ENCODE measurements around the gene CNPY1.
"Not testable (repeated sequence)": the region's sequence is repeated elsewhere in the genome, so short reads cannot be mapped to it uniquely, and the experiment has no call there.

CNPY1 gene

DNA sequence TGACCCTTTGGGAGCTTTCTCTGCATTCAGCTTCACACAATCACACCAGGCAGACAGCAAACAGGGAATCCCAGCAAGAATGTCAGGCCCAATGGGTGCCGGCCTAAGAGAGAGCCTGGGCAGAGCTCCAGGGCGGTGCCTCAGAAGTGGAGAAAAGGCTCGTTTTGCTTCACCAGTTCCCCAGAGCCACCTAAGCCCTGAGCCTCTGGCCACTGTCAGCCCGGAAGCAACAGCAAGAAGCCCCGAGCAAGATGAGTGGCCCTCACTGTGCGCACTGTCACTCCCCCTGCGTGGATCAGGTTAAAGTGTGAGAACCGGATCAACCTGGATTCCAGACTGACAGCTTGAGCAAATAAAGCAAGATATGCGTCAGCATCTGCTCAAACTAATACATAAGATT is 14.7 kb downstream of the CNPY1 start:
- DNase-seq, result no peak

DNA sequence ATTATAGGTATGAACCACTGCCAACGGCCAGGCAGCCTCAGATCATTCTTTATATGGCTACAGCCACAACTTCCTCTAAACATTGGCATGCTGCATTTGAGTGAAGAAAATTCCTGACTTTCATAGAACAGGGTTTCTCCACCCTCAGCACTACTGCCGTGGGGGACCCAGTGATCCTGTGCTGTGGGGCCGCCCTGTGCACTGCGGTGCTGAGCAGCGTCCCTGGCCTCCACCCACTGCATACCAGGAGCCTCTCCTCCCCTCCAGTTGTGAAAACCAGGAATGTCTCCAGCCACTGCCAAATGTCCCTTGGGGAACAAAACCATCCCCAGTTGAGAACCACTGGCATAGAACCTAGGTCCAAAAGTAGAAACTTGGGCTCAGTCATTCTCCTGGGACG is 15.8 kb downstream of the CNPY1 start:
- no peak for DNase-seq

DNA sequence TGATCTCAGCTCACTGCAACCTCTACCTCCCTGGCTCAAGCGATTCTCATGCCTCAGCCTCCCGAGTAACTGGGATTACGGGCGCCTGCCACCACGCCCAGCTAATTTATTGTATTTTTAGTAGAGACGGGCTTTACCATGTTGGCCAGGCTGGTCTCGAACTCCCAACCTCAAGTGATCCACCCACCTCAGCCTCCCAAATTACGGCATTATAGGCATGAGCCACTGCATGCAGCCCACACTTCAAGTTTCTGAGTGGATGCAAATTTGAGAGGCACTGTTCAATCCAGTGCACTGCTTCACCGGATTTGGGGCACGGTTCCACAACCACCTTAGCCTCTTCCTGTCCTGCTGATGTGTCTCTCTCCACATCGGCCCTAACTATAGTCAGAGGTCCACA is 16.5 kb downstream of the CNPY1 start:
- DNase-seq, result no peak

GRCh38 chr7:155529346-155529745 is 17.0 kb downstream of the CNPY1 start:
- no peak for DNase-seq

- no peak for DNase-seq
Observed at GRCh38 chr7:155527664-155528063, 18.7 kb downstream of the CNPY1 start.

GRCh38 chr7:155526225-155526624 is 20.1 kb downstream of the CNPY1 start:
- DNase-seq, result no peak

- no peak for DNase-seq
Observed at GRCh38 chr7:155524018-155524556, 22.3 kb downstream of the CNPY1 start.

- no peak for DNase-seq
Observed at GRCh38 chr7:155523168-155523675, 23.1 kb downstream of the CNPY1 start.

- no peak for DNase-seq
Observed at GRCh38 chr7:155521743-155522398, 24.5 kb downstream of the CNPY1 start.

GRCh38 chr7:155521007-155521742 is 25.2 kb downstream of the CNPY1 start:
- no peak for DNase-seq

- DNase-seq, result no peak
Observed at GRCh38 chr7:155520114-155520513, 26.2 kb downstream of the CNPY1 start.

GRCh38 chr7:155519358-155519757 is 27.0 kb downstream of the CNPY1 start:
- DNase-seq, result not testable (repeated sequence)

GRCh38 chr7:155518633-155519032 is 27.7 kb downstream of the CNPY1 start:
- no peak for DNase-seq

- no peak for DNase-seq
Observed at GRCh38 chr7:155517969-155518368, 28.4 kb downstream of the CNPY1 start.

- DNase-seq, result no peak
Observed at GRCh38 chr7:155517452-155517851, 28.9 kb downstream of the CNPY1 start.

- no peak for DNase-seq
Observed at GRCh38 chr7:155516466-155516865, 29.9 kb downstream of the CNPY1 start.

- no peak for DNase-seq
Observed at GRCh38 chr7:155515318-155515717, 31.0 kb downstream of the CNPY1 start.

DNA sequence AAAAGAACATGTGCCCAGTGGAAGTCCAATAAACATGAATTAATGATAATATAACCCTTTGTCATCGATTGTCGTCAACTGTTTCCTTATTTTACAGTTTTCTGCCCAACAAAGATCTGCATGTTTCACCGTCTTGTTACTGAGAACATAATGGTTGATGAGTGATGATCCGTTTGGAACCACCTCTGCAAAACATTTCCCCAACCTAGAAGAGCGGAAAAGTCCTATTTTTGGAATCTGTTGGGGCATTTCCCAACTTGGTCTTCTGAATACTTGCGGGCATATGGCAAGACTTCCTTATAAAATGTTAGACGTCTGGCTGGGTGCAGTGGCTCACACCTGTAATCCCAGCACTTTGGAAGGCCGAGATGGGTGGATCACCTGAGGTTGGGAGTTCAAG is 32.1 kb downstream of the CNPY1 start:
- DNase-seq, result no peak

DNA sequence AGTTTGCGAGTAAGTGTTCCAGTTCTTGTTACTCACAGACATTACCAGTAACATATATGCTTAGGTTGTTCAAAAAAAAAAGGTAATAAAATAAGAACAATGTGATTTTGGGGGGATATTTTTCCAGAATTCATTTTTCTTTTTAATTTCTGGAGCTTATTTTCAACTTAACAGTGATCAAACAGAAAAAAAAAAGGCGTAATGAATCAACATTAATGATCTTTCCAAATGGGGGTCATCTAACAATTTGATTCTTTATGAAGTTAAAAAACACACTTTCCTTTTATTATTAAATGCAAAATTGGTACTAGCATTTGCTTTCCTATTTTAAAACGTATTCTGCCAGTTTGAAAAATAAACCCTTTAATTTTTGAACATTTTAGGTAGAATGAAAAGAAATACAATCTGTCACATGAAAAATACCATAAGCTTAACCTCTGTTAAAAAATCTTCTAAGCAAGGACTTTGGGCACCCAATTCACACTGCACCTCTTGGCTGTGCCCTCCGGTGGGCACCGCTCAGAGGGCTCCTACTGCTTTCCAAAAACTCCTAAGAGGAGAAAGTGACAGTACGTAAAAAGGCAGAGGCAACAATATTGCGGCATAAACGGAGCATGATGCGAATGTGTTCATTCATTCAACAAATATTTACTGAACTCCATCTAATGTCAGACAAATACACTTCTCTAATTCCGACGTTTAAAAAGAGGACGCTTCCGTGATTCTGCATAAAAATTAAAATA is 32.6 kb downstream of the CNPY1 start:
- no peak for DNase-seq

DNA sequence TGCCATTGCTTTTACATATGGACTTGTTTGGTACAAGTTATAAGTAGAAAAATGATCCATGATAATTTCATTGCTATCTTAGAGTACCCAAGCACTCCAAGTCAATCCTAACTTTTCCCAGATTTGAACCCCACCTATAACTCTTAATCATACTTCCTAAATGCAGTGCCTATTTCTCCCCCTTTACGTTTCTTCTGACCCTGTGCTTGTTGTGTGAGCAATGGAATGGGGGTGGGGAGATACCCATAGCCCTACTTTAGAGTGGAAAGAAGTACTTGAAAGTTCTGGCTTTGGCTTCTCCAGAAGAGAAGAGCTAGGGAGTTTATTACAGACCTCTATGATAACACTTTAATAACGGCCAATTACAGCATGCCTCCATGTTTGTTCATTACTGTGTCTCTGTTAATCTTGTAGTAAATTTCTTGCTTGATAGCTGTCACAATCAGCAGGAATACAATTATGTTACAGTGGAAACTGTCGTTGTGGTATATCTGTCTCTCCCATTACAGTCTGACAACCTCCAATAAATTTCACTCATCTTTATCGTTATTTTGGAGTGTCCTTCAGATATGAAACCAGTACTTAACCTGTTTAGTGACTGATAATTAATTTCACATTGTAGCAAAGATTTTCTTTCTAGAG is 34.0 kb downstream of the CNPY1 start:
- no peak for DNase-seq

DNA sequence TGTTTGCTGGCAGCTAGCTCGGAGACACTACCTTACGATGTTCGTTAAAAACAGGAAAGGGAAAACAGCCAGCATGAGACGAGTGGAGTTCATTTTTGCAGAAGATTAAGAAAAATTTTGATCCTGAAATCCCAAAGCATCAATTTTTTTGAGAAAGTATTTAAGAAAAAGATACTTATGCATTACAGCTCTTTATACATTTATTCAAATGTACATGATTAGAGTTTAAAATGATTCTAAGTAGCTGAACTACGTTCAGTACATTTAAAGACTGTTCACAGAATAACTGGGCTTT is 34.7 kb downstream of the CNPY1 start:
- no peak for DNase-seq

DNA sequence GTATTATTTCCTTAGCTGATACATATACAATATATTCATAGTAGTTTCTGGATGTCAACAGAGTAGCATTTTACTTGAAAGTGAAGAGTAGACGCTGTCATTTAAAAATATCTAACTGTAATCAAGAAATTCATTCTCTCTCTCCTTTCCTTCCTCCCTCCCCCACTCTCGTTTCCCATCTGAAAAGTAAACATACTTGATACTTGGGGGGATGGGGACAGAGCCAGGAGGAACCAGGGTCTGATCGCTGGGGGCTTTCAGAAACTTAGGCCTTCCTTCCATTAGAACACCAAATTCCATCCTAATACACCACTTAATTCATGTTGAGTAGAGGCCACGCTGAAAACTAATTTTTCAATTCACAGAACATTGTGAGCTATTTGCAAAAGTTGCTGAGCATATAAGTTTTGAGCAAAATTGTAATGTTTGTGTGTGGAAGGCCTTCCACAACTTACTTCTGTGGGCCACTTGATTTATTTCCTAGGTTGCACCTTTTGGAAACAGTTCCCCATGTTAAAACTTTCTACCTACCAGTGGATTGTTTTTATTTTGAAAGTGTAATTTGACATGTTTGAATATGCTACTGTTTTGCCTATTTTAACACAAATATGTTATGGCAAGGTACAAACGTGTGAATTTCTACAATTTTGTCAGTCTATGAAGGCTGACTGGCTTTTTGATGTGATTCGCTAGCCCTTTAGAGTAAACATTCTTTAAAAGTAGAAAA is 35.2 kb downstream of the CNPY1 start:
- no peak for DNase-seq

Data from CD4-positive, alpha-beta T cell treated with Interleukin-17A for 4 hours (primary cell).